ENCODE data around the gene CENPN. TPM values are rescaled to one million over a fixed set of nuclear protein-coding genes. Genes with fewer than 3 reads are reported as not detected.

The CENPN gene, protein sequence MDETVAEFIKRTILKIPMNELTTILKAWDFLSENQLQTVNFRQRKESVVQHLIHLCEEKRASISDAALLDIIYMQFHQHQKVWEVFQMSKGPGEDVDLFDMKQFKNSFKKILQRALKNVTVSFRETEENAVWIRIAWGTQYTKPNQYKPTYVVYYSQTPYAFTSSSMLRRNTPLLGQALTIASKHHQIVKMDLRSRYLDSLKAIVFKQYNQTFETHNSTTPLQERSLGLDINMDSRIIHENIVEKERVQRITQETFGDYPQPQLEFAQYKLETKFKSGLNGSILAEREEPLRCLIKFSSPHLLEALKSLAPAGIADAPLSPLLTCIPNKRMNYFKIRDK
- 22.9 and 31.6 TPM in 2 replicates for total RNA-seq

DNA sequence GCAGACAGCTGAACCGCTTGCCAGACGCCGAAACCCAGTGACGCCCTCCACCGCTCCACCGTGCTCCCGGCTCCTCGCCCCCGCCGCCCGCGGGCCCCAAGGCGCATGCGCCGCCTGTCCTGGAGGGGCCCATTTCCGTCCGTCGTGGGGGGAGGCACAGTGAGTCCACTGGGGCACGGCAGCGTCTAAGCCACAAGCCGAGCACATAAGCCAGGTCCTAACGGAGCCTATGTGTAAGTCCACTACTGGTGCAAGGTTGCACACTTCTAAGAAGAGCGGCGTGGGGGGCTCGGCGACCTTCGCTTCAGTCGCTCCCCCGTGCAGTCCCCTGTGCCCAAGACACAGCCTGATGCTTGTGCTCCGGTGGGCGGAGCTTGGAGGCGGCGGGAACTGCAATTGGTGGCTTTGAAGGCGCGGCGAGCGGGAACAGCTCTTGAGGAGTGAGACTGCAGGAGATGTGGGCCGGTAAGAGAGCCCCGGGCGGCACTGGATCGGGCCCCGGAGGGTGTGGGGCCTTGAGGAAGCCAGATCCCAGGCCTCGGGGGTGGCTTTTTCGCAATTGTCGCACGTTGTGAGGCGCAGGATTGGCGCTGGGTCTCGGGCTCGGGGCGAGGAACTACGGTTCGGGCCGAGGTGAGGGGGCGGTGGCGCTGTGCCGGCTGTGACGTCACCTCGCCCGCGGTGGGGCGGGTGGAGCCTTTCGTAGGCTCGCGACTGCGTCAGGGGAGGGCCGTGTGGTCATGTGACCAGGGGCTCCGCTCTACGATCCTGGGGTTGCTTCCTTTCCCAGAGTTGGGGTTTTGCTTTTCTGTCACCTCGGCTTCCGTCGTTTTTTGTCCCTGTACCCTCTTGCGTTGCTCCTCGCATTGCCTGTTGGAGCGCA is at the start of gene CENPN, which contains the start of gene CMC2:
TSS of gene CENPN (plus strand) at position 402 of the 883 bp plus-strand sequence. CDS start 4,726 bp downstream, outside the sequence.
TSS of gene CMC2 (minus strand) at position 73 of the 883 bp plus-strand sequence. CDS start 9,491 bp downstream, outside the sequence.

DNA sequence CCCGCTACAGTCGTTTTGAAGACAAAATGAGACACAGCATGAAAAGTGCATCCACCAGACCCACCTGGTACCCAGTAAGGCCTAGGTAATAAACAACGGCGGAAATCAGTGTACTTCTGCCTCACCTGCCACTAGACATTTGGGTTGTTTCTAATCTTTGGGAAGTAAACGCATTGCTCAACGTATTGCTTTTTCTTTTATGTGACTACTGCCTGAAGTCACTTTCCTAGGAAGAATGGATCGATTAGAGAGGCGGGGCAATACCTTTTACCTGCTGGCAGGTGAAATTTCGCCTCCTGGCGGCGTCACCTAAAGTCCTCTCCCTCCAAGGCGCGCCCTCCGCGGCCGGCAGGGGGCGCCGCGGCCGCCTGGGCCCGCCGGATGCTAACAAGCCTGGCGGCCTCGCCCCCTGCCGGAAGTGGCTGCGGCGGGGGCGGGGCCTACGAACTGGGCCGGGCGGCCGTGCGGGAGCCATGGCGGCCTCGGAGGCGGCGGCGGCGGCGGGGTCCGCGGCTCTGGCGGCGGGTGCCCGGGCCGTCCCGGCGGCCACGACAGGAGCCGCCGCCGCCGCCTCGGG is 28.5 kb downstream of the CENPN start, which contains the start of gene ATMIN:
TSS of gene ATMIN (plus strand) at position 445 of the 577 bp plus-strand sequence. CDS start at position 474, 29 bp downstream.

DNA sequence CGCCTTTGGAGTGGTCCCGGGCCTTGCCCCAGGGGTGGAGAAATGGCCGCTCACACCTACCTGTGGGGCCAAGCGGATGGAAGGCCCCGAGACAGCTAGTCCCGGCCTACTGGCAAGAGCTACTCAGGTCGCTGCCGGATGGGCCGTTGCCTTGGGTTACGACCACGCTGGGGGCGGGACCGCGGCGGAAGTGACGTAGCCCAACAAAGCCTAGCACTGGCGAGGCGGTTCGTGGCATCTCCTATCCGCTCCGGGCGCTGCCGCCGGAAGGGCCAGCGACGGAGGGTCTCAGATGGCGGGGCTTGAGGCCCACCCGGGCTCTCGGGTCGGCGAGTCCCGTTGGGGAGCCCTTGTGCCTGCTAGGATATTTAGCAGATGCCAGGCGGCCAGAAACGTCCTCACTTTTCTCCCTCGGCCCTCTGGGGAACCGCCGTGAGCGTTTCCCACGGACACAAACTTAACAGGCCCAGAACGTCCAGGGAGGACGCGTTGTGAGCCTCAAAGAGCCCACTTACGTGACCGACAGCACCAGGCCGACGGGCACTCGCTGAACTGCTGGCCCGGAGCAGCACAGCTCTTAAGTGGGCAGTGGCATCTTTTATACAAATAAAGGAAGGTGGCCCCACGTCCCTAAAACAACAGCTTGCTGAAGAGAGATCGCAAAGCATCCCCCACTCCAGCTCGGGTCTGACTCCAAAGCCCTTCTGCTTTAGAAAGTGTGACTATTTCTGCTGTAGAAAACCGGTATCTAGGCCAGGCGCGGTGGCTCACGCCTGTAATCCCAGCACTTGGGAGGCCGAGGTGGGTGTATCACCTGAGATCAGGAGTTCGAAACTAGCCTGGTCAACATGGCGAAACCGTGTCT is 70.3 kb downstream of the CENPN start, which contains the start of gene C16orf46:
TSS of gene C16orf46 (minus strand) at position 163 of the 865 bp plus-strand sequence. CDS start 13,283 bp downstream, outside the sequence.

Other genes starting within 250 kb of the CENPN start
- gene CDYL2, start 202.6 kb upstream of the CENPN start, total RNA-seq: 25.9 and 26.4 TPM in 2 replicates
- gene CMC2, start 329 bp upstream of the CENPN start, total RNA-seq: 48.2 and 55.0 TPM in 2 replicates
- gene ATMIN, start 28.6 kb downstream of the CENPN start, total RNA-seq: 22.9 and 23.2 TPM in 2 replicates
- gene C16orf46, start 70.0 kb downstream of the CENPN start, total RNA-seq: 0.18 and 0.47 TPM in 2 replicates
- 10.4 and 13.5 TPM in 2 replicates for gene GCSH, start 89.2 kb downstream of the CENPN start, total RNA-seq
- 0.09 TPM in 1 of 2 replicates, not detected in the other for gene BCO1, start 231.5 kb downstream of the CENPN start, total RNA-seq

Measured in endothelial cell of coronary artery (primary cell).